T-helper 2 cell treated with Interferon-gamma antibody and Interleukin-4, amounts not matched to agents 5 μg/mL and 100 μg/mL, for 36 hours (primary cell): ENCODE data around the gene BMPER.

Source experiments
- DNase-seq: peaks from one replicate; pipeline ENCODE4 v3.0.0; 2021; ENCODE audit warnings: low spot score
- H3K27ac Mint-ChIP-seq: one replicate; pipeline ENCODE4 v1.8.0; 2021; ENCODE audit warnings: mild to moderate bottlenecking, mixed read lengths
- H3K27me3 Mint-ChIP-seq: one replicate; pipeline ENCODE4 v1.8.0; 2021; ENCODE audit warnings: low read depth, mixed read lengths
- H3K36me3 Mint-ChIP-seq: one replicate; pipeline ENCODE4 v1.8.0; 2021; ENCODE audit warnings: low read depth, mixed read lengths
- H3K4me1 Mint-ChIP-seq: one replicate; pipeline ENCODE4 v1.8.0; 2021; ENCODE audit warnings: low read depth, mixed read lengths
- H3K4me3 Mint-ChIP-seq: one replicate; pipeline ENCODE4 v1.8.0; 2022; ENCODE audit warnings: mild to moderate bottlenecking, moderate library complexity, mixed read lengths
- H3K9me3 Mint-ChIP-seq: one replicate; pipeline ENCODE4 v1.8.0; 2021; ENCODE audit warnings: mixed read lengths

The BMPER gene

GRCh38 chr7:33981671-33982424 lies 76.5 kb downstream of the BMPER start:
- H3K27me3 Mint-ChIP-seq = no peaks in the 10 kb centered on the region
- no peak overlapping the region for H3K4me3 Mint-ChIP-seq
- H3K9me3 Mint-ChIP-seq = no peaks in the 10 kb centered on the region
- no peaks in the 10 kb centered on the region for H3K36me3 Mint-ChIP-seq
- H3K4me1 Mint-ChIP-seq = no peaks in the 10 kb centered on the region
- H3K27ac Mint-ChIP-seq = no peak overlapping the region
- DNase-seq = no peak

- H3K27ac Mint-ChIP-seq = no peak overlapping the region
- H3K27me3 Mint-ChIP-seq = no peaks in the 10 kb centered on the region
- no peak for DNase-seq
- H3K4me1 Mint-ChIP-seq = no peaks in the 10 kb centered on the region
- H3K9me3 Mint-ChIP-seq = no peaks in the 10 kb centered on the region
- H3K36me3 Mint-ChIP-seq = no peaks in the 10 kb centered on the region
- H3K4me3 Mint-ChIP-seq = no peak overlapping the region
These were observed 77.1 kb downstream of the BMPER start for GRCh38 chr7:33982425-33982786.

- no peaks in the 10 kb centered on the region for H3K9me3 Mint-ChIP-seq
- H3K27ac Mint-ChIP-seq = no peak overlapping the region
- H3K4me1 Mint-ChIP-seq = no peaks in the 10 kb centered on the region
- H3K36me3 Mint-ChIP-seq = no peaks in the 10 kb centered on the region
- no peak for DNase-seq
- no peaks in the 10 kb centered on the region for H3K27me3 Mint-ChIP-seq
- no peak overlapping the region for H3K4me3 Mint-ChIP-seq
These were observed 81.1 kb downstream of the BMPER start for GRCh38 chr7:33986451-33986850.

GRCh38 chr7:33986951-33987947 lies 81.9 kb downstream of the BMPER start:
- Mint-ChIP-seq H3K4me3 (no peak overlapping the region), H3K4me1 (no peaks in the 10 kb centered on the region), H3K9me3 (no peaks in the 10 kb centered on the region), H3K27me3 (no peaks in the 10 kb centered on the region), H3K36me3 (no peaks in the 10 kb centered on the region), H3K27ac (no peak overlapping the region)
- no peak for DNase-seq

GRCh38 chr7:33996899-33997298 lies 91.6 kb downstream of the BMPER start:
- DNase-seq = no peak
- no peaks in the 10 kb centered on the region for H3K36me3 Mint-ChIP-seq
- peaks cover 7% of the 10 kb centered on the region for H3K9me3 Mint-ChIP-seq
- H3K27ac Mint-ChIP-seq = no peak overlapping the region
- H3K4me1 Mint-ChIP-seq = no peaks in the 10 kb centered on the region
- H3K4me3 Mint-ChIP-seq = no peak overlapping the region
- H3K27me3 Mint-ChIP-seq = no peaks in the 10 kb centered on the region

- Mint-ChIP-seq H3K4me3 (no peak overlapping the region), H3K27me3 (no peaks in the 10 kb centered on the region), H3K9me3 (peaks cover 7% of the 10 kb centered on the region), H3K36me3 (no peaks in the 10 kb centered on the region), H3K27ac (no peak overlapping the region), H3K4me1 (no peaks in the 10 kb centered on the region)
- no peak for DNase-seq
These were observed 93.1 kb downstream of the BMPER start for GRCh38 chr7:33998476-33998875.

GRCh38 chr7:34011017-34011695 lies 105.8 kb downstream of the BMPER start:
- no peaks in the 10 kb centered on the region for H3K9me3 Mint-ChIP-seq
- H3K4me3 Mint-ChIP-seq = no peak overlapping the region
- H3K27me3 Mint-ChIP-seq = no peaks in the 10 kb centered on the region
- no peak overlapping the region for H3K27ac Mint-ChIP-seq
- no peaks in the 10 kb centered on the region for H3K4me1 Mint-ChIP-seq
- DNase-seq = no peak
- no peaks in the 10 kb centered on the region for H3K36me3 Mint-ChIP-seq

GRCh38 chr7:34011696-34012095 lies 106.4 kb downstream of the BMPER start:
- no peak overlapping the region for H3K4me3 Mint-ChIP-seq
- no peaks in the 10 kb centered on the region for H3K9me3 Mint-ChIP-seq
- H3K27ac Mint-ChIP-seq = no peak overlapping the region
- H3K4me1 Mint-ChIP-seq = no peaks in the 10 kb centered on the region
- DNase-seq = no peak
- H3K36me3 Mint-ChIP-seq = no peaks in the 10 kb centered on the region
- H3K27me3 Mint-ChIP-seq = no peaks in the 10 kb centered on the region

- Mint-ChIP-seq H3K36me3 (no peaks in the 10 kb centered on the region), H3K27ac (no peak overlapping the region), H3K27me3 (no peaks in the 10 kb centered on the region), H3K4me3 (no peak overlapping the region), H3K4me1 (no peaks in the 10 kb centered on the region), H3K9me3 (no peaks in the 10 kb centered on the region)
- no peak for DNase-seq
These were observed 108.1 kb downstream of the BMPER start for GRCh38 chr7:34013421-34013820.

GRCh38 chr7:34015651-34016050 lies 110.3 kb downstream of the BMPER start:
- Mint-ChIP-seq H3K4me1 (no peaks in the 10 kb centered on the region), H3K27ac (no peak overlapping the region), H3K27me3 (no peaks in the 10 kb centered on the region), H3K36me3 (no peaks in the 10 kb centered on the region), H3K4me3 (no peak overlapping the region), H3K9me3 (no peaks in the 10 kb centered on the region)
- DNase-seq = no peak

- Mint-ChIP-seq H3K36me3 (no peaks in the 10 kb centered on the region), H3K27me3 (no peaks in the 10 kb centered on the region), H3K9me3 (no peaks in the 10 kb centered on the region), H3K4me1 (no peaks in the 10 kb centered on the region), H3K27ac (no peak overlapping the region), H3K4me3 (no peak overlapping the region)
- no peak for DNase-seq
These were observed 111.5 kb downstream of the BMPER start for GRCh38 chr7:34016876-34017275.

- H3K4me3 Mint-ChIP-seq = no peak overlapping the region
- no peaks in the 10 kb centered on the region for H3K4me1 Mint-ChIP-seq
- no peak overlapping the region for H3K27ac Mint-ChIP-seq
- DNase-seq = no peak
- no peaks in the 10 kb centered on the region for H3K9me3 Mint-ChIP-seq
- H3K36me3 Mint-ChIP-seq = no peaks in the 10 kb centered on the region
- H3K27me3 Mint-ChIP-seq = no peaks in the 10 kb centered on the region
These were observed 114.0 kb downstream of the BMPER start for GRCh38 chr7:34019301-34019790.

- H3K9me3 Mint-ChIP-seq = no peaks in the 10 kb centered on the region
- H3K36me3 Mint-ChIP-seq = no peaks in the 10 kb centered on the region
- DNase-seq = no peak
- H3K27me3 Mint-ChIP-seq = no peaks in the 10 kb centered on the region
- no peaks in the 10 kb centered on the region for H3K4me1 Mint-ChIP-seq
- H3K27ac Mint-ChIP-seq = no peak overlapping the region
- no peak overlapping the region for H3K4me3 Mint-ChIP-seq
These were observed 117.3 kb downstream of the BMPER start for GRCh38 chr7:34022626-34023025.

GRCh38 chr7:34025600-34025999 lies 120.3 kb downstream of the BMPER start:
- DNase-seq = no peak
- Mint-ChIP-seq H3K4me1 (no peaks in the 10 kb centered on the region), H3K4me3 (no peak overlapping the region), H3K27me3 (no peaks in the 10 kb centered on the region), H3K27ac (no peak overlapping the region), H3K9me3 (no peaks in the 10 kb centered on the region), H3K36me3 (no peaks in the 10 kb centered on the region)
